ENCODE results near the gene EFHD1.

The EFHD1 gene, protein sequence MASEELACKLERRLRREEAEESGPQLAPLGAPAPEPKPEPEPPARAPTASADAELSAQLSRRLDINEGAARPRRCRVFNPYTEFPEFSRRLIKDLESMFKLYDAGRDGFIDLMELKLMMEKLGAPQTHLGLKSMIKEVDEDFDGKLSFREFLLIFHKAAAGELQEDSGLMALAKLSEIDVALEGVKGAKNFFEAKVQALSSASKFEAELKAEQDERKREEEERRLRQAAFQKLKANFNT

DNA sequence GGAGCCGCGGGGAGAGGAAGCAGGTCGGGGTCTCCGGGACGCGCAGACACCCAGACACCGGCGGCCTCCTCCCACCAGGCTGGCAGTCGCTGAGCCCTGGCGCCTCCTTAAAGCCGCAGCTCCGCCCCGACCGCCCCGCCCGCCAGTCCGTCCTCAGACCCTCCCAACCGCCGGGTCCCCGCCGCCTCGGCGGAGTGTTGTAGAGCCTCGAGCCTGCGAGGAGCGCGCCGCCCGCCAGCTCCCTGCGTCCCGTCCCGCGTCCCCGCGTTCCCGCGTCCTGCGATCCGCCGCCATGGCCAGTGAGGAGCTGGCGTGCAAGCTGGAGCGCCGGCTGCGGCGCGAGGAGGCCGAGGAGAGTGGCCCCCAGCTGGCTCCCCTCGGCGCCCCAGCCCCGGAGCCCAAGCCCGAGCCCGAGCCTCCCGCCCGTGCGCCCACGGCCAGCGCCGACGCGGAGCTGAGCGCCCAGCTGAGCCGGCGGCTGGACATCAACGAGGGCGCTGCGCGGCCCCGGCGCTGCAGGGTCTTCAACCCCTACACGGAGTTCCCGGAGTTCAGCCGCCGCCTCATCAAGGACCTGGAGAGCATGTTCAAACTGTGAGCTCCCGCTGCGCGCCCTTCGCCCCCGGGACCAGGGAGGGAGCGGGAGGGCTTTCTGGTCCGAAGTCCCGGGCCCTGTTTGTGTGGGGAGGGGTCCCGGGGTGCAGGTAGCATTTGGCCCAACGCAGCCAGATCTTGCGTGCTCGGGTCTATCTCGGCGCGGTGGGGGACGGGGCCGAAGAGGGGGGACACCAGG, at the start of gene EFHD1:
EFHD1 (plus strand) TSS at position 192 of the 793 bp plus-strand sequence; CDS start at position 293, 101 bp downstream.
- DNase-seq = peak; percentile 64

DNA sequence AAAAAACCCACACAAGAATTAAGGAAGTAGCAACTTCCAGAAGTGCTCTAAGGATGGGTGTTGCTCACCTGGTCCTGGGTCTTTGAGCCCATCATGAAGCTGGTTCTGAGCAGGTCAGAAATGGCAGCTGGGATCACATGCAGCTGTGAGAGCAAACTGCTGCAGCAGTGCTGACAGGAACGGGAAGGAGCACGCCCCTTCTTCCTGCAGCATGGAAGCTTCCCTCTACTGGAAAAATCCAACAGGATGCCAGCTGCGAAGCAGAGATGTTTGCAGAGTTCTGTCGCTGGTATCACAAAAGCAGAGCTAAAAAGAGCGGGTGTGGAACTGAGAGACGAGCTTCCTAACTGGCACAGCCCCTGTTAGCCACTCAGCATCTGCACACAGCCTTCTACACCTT, 49.2 kb upstream of the EFHD1 start:
- no peak for DNase-seq

DNA sequence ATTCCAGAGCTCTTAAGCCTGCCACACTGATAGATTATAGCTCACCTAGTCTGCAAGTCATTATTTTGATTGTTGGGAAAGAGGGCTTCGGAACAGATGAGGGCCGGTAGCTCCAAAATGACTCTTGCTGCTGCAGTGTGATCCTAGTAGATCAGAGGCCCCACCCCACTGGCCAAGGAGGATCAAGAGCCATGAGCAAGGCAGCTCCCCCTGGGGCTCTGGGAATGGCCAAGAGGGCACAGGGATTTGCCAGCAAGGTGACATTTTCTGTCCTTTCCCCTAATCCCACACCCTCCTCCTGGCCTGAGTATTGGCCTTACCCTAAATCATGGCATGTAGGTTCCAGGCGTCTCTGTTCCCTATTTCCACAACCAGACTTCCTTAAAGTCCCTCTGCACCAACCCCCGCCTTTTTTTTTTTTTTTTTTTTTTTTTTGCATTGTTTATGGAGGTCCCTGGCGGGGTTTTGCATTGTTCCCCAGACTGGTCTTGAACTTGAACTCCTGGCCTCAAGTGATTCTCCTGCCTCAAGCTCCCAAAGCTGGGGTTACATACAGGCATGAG, 46.4 kb upstream of the EFHD1 start:
- DNase-seq = no peak

DNA sequence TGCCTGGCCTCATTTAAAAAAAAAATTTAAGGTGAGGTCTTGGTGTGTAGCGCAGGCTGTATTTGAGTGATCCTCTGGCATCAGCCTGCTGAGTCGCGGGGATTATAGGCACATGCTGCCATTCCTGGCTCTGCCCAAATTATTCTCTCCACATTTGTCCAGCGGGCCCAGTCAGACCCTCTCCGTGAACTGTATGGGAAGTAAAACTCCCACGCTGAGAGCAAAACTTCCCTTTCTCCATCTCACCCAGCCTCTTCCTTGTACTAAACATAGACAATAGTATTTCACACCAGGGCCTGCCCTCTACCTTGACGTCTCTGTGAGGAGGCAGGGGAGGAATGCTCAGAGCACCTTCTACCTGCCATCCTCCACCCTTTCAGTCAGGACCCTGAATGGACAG, 45.9 kb upstream of the EFHD1 start:
- no peak for DNase-seq

DNA sequence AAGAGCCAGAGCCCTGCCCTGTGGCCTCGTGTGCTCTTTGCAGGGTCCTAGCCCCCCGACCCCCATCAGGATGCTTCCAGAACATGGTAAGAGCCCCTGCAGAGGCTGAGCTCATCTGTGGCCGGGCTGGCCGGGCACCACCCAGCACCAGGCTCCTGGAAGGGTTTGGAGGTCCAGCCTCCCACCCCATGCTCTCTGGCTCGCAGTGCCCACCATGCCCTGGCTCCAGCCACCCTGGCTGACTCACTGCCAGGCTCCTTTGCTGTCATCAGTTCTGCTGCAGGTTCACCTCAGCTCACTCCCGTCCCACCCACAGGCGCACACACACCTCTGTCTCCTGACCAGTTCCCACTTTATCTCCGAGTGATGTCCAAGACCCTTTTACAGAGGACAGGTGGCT, 45.4 kb upstream of the EFHD1 start:
- no peak for DNase-seq

DNA sequence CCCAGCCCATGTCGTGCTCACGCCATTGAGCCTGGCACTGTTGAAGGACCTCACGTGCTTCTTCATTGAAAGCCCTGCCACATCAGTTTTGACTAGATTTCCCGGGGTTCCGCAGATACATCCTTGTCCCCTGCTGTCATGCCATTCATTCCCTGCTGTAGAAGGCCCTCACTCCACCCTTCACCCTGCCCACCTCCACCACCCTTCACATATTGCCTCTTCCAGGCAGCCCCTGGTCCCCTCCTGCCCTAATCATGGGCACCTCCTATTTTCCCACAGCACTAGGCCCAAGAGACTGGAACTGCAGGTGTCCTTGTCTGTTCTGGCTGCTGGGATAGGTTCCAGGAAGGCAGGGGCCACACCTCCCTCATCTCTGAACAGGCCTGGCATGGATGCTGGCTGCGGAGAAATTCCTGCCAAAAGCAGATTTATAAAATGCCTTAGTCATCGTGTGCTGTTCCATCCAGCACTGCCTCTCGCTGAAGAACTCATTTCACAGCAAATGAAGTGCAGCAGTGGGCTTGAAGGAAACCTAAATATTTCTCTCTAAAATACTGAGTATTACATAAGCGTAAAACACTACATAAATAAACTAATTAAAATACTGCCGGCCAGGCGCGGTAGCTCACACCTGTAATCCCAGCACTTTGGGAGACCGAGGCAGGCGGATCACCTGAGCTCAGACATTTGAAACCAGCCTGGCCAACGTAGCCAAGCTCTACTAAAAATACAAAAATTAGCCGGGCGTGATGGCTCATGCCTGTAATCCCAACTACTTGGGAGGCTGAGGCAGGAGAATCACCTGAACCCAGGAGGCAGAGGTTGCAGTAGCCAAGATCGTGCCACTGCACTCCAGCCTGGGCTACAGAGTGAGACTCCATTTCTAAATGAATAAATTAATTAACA, 44.5 kb upstream of the EFHD1 start:
- DNase-seq = no peak

DNA sequence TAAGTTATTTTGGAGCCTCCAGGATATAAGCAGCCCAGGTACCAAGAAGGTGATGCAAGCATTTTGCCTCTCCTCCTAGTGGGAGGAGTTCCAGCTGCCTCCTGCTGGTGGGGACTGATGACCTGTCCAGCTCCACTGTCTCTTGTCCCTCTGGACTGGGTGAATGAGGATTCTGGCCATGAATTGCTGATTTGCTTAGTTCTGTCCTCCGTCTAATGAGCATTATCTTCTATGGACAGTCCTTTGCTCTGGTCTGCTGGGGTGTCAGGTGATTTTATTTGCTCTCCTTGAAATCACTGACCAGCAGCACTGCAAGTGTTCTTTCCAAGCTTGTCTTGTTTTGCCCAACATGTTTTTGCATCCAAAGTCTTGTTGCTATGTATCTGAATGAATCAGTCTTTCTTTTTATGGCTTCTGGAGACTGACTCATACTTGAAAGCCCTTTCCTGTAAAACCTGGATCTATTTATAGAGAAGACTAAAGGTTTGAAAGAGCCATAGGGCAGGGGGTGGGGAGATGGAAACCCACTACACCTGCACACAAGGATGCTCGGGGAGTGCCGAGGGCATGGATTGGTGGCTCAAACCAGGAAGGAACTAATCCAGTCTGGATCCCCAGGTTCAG, 40.5 kb upstream of the EFHD1 start:
- DNase-seq = no peak

DNA sequence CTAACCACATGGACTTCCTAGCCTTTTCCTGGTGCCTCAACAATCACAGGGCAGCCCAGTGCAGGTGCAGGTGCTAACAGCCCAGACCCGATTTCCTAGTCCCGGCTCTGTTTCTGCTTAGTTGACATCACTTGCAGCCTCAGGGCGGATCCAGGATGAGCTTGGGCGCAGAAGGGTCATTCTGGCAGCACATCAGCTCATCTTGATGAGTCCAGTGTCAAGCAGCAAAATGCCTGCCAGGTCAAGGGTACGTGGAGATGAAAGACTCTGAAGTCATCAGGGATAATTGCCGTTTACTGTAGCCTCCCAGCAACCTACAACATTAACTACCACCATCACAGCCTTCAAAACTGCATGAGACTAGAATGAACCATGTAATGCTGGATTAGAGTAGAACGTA, 39.4 kb upstream of the EFHD1 start:
- no peak for DNase-seq

DNA sequence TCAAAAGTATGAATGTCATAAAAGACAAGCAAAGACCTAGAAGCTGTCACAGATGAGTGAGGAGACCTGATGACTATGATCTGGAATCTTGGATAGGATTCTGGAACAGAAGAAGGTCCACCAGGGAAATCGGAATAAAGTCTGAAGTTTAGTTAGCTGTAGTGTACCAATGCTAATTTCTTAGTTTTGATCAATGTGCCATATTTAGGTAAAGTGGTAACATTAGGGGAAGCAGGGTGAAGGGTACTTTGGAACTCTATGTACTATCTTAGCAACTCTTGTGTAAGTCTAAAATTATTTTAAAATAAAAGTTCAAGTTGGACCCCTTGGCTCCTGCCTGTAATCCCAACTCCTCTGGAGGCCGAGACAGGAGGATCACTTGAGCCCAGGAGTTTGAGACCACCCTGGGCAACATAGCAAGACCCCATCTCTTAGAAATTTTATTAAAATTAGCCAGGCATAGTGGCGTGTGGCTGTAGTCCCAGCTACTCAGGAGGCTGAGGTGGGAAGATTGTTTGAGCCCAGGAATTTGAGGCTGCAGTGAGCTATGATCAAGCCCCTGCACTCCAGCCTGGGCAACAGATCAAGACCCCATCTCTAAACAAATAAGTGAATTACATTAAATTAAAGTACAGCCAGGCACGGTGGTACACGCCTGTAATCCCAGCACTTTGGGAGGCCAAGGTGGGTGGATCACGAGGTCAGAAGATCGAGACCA, 35.9 kb upstream of the EFHD1 start:
- no peak for DNase-seq

DNA sequence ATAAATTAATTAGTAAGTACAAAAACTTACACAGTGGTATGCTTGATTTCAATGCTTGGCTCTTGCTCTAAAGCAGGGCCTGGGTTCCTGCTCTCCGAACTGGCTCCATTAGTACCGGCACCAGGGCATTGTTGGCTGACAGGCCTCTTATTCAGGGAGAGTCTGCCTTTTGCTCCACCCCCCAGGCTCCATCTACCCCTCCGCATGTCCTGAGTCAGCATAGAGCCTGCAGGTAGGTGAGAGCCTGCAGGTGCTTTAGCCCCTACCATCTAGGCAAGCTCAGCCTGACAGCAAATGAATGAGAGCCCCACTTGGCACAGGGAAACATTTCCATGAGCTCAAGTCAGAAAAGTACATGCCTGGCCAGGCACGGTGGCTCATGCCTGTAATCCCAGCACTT, 35.1 kb upstream of the EFHD1 start:
- DNase-seq = no peak

DNA sequence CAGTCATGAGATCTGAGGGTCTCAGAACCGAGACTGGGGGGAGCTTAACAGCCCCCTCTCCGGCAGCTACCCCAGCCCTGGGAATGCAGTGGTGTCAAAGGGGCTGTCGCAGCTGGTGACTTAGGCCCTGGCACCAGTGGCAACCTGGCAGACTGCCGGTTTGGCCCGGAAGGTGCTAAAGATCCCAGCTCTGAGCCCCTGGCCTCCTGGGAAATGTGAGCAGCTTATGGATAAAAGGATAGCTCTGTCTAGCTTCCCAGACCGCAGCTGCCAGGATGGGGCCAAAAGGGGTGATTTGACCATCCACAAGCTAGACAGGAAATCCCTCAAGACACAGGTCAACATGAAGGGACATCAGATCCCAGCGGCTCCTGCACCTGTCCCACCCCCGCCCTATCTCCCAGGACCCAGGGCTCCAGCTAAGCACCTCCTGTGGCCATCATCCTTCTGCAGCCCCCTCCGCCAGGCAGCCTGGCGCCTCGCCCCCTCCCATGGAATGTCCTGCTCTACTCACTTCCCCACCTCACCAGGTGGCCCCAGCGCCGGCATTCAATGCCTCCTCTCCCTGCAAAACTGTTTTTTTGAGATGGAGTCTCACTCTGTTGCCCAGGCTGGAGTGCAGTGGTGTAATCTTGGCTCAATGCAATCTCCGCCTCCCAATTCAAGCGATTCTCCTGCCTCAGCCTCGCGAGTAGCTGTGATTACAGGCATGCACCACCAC, 33.2 kb upstream of the EFHD1 start:
- DNase-seq = no peak

DNA sequence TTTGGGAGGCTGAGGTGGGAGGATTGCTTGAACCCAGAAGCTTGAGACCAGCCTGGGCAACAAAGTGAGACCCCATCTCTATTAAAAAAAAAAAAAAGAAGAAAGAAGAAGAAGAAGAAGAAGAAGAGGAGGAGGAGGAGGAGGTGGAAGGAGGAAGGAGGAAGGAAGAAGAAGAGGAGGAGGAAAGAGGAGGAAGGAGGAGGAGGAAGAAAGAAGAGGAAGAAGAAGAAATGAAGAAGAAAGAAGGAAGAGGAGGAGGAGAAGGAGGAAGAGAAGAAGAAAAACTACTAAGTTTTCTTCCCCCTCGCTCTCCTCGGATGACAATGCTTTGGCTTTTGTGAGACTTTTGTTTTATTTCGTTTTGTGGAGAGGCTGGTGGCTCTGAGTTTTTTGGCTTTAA, 30.1 kb upstream of the EFHD1 start:
- DNase-seq = no peak

DNA sequence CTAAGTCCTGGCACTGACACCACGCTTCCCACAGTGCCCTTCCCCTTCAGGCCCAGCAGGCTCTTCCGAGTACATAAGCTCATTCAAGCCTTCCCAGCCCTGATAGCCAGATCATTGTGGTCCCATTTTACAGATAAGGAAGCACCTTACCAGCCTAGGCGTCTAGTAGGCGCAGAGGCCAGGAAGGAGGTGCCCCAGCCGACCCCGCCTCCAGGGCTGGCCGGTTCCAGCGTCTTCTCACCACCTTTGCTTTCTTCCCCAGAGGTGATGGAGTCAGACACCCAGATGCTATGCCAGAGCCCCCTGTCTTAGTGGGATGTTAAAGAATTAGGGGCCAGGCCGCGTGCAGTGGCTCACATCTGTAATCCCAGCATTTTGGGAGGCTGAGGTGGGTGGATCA, 28.9 kb upstream of the EFHD1 start:
- DNase-seq = no peak

DNA sequence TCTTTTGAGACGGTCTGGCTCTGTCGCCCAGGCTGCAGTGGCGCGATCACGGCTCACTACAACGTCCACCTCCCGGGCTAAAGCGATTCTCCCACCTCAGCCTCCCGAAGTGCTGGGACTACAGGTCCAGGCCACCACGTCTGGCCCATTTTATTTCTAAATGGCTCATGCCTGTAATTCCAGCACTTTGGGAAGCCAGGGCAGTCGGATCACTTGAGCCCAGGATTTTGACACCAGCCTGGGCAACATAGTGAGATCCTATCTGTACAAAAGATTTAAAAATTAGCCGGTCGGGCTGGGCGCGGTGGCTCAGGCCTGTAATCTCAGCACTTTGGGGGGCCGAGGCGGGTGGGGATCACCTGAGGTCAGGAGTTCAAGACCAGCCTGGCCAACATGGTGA, 26.4 kb upstream of the EFHD1 start:
- DNase-seq = no peak

DNA sequence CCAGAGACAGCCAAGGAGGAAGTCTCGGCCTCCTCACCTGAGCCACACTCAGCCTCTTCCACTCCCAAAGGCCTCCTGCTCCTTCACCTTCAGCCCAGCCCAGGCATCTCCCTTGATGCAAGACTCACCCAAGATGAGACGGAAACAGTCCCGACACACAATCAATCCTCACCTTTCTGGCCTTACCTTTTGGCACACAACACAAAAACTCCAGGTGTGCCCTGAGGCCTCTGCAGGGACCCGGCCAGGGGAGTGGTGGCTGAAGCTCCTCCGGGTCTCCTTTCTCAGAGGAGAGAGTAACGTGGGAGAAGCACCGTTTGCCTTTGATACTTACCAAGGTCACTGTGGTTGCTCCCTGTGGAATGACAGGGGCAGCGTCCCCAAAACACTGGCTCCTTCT, 23.8 kb upstream of the EFHD1 start:
- DNase-seq = no peak

DNA sequence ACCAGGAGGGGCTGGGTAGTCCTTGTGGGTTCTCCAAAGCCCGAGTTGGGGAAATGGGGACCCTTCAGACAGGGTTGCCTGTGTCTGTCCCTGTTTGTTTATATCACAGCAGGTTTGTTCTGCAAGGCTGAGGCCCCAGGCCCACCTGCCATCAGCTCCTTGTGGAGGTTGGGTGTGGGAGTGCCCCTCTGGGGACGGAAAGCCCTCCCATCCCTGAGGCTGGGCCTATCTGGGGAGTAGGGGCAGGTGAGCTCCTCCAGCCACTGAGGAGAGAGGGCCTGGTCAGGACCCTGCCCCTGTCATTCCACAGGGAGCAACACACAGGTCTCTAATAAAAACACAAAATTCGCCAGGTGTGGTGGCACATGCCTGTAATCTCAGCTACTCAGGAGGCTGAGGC, 23.3 kb upstream of the EFHD1 start:
- DNase-seq = no peak

DNA sequence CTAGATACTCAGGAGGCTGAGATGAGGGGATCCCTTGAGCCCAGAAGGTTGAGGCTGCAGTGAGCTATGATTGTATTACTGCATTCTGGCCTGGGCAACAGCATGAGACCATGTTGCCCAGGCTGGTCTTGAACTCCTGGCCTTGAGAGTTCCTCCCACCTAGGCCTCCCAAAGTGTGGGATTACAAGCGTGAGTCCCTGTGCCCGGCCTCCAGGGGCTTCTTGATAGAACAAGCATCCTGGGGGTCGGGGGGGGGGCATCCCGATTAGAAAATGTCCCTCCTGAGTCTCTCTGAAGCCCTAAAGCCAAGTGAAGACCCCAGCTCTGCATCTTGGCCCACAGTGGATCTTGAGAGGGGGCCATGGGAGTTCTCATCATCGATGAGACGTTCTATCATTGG, 22.3 kb upstream of the EFHD1 start:
- DNase-seq = no peak

DNA sequence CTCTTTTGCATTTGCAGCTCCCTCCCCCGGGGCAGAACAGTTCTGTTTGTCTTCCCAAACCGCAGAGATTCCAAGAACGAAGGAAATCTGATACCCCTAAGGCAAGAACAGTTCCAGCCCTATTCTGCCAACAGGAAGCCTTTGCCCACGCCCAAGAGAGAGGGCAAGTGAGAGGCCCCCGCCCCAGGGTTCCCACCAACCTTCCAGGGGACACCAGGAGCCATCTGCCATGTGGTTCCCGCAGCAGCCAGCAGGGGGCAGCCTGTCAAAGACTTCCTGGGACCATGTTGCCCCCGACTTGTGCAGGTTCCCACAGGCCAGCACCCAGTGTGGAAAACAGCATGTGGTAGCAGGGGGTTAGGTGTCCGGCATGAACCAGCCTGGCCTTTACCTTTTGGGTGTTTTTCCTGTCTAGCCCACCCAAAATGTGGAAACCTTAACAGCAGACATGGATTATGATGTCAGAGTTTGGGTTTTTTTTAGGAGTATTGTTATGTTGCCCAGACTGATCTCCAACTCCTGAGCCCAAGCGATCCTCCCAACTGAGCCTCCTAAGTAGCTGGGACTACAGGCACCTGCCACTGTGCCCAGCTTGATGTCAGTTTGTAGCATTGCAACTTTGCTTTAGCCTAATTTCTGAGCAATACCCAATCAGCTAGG, 21.7 kb upstream of the EFHD1 start:
- DNase-seq = peak; percentile 84

DNA sequence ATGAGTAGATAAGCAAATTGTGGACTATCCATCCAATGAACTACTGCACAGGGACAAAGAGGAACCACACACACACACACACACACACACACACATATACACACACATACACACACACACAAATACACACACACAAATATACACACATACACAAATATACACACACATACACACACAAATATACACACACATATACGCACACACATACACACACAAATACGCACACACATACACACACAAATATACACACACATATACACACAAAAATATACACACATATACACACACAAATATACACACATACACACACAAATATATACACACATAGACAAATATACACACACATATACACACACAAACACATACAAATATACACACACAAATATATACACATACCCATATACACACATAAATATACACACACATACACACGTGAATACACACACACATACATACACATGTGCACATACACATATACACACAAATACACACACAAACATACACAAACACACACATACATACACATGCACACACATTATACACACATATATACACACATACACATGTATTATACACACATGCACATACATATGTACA, 19.8 kb upstream of the EFHD1 start:
- DNase-seq = no peak

DNA sequence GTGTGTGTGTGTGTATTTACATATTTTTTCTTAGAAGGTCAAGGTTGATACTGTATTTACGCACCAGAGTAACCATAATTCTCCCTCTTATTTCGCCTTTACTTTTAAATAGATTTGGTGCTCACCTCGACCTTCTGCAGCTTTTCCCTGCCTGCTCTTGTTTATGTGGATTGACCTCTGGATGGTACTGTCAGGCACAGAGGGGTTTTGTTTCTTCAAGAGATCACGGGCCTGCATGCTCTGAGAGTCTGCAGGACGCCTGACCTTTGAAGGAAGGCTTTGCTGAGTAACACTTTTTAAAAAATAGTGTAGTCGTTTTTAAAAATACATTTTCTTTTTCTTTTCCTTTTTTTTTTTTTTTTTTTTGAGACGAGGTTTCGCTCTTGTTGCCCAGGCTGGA, 18.1 kb upstream of the EFHD1 start:
- no peak for DNase-seq

DNA sequence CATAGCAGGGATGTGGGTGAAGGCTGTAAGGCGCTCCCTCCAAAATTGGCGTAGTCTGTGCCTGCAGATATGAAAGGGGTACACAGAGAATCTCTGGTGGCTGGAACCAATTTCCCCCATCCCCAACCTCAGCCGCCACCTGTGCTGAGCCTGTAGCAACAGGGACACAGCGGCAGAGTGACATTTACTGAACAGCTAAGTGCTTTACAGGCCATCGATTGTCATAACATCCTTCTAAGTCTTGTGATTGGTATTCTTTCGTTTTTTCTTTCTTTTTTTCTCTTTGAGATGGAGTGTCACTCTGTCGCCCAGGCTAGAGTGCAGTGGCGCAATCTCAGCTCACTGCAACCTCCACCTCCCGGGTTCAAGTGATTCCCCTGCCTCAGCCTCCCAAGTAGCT, 12.2 kb upstream of the EFHD1 start:
- DNase-seq = no peak

All from activated CD4-positive, alpha-beta T cell treated with anti-CD3 and anti-CD28 coated beads for 48 hours (primary cell).